GM19328 (cell line): ENCODE measurements around the gene MTIF2.
"Not testable (repeated sequence)": the region's sequence is repeated elsewhere in the genome, so short reads cannot be mapped to it uniquely, and the experiment has no call there.

Experiments used
- ATAC-seq: cut with Tn5 transposase; IDR thresholded peaks from one replicate; pipeline ENCODE4 v1.9.1; 2021; ENCODE audit warnings: mild to moderate bottlenecking, moderate library complexity; ENCODE audit not compliant: unreplicated experiment

MTIF2 gene

DNA sequence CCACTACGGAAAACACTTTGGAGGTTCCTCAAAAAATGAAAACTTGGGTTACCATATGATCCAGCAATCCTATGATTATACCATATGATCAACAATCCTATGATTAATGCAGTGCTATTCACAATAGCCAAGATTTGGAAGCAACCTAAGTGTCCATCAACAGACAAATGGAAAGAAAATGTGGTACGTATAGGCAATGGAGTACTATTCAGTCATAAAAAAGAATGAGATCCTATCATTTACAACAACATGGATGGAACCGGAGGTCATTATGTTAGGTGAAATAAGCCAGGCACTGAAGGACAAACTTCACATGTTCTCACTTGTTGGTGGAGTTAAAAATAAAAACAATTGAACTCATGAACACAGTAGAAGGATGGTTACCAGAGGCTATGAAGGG is 64.5 kb downstream of the MTIF2 start:
- ATAC-seq: no peak

GRCh38 chr2:55200416-55200815 is 68.6 kb downstream of the MTIF2 start:
- ATAC-seq: no peak

DNA sequence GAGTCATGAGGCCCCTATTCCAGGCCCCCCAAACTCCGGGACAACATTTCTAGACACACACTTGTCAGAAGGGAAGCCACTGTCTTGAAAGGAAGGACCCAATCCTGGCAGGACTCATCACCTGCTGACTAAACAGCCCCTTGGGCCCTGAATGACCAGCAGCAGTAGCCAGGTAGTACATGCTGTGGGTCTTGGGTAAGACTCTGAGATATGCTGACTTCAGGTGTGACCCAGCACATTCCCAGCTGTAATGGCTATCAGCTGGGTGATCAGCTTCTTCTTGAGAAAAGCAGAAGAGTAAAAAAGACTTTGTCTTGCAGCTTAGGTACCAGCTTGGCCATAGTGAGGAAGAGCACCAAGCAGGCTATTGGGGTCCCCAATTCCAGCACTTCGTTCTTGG is 72.5 kb downstream of the MTIF2 start:
- no peak for ATAC-seq

DNA sequence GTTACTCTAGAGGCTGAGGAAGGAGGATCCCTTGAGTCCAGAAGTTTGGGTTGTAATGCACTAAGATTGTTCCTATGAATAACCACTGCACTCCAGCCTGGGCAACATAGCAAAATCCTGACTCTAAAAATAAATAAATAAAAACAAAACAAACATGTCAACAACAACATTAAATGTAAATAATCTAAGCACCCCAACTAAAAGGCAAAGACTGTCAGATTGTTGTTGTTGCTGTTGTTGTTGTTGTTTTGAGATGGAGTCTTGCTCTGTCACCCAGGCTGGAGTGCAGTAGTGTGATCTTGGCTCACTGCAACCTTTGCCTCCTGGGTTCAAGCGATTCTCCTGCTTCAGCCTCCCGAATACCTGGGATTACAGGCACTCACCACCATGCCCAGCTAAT is 77.1 kb downstream of the MTIF2 start:
- not testable (repeated sequence) for ATAC-seq

DNA sequence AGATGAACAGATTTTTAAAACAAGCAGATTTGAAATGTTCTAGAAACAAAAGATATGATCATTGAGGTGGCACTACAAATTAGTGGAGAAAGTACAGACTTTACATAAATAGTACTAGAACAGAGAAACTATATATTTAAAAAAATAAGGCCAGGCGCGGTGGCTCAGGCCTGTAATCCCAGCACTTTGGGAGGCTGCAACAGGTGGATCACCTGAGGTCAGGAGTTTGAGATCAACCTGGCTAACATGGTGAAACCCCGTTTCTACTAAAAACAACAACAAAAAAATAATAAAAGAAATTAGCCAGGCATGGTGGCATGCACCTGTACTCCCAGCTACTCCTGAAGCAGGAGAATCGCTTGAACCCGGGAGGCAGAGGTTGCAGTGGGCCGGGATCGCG is 82.2 kb downstream of the MTIF2 start:
- not testable (repeated sequence) for ATAC-seq
